Prostate gland (tissue), 2 donors: Measurements from ENCODE around the gene TOMM40.

ENCODE experiments used
- POLR2AphosphoS5 ChIP-seq: sonication (generic); formaldehyde crosslinking; IDR thresholded peaks from one replicate; pipeline ENCODE4 v1.6.1; 2017; ENCODE audit warnings: antibody characterized with exemption
- TF ChIP-seq, protein P1 (sequence below), 4 experiments: fragments of 200-600 bp in 2 of 4; fragments of 450-650 bp in 2 of 4; sonication (generic) in 2 of 4; IDR thresholded peaks; 1 replicate in 3 of 4; 2 replicates in 1 of 4; pipeline ENCODE4 v1.5.1; 2016 to 2019; ENCODE audit warnings: antibody characterized with exemption in 4 of 4, mild to moderate bottlenecking in 2 of 4, moderate library complexity in 2 of 4

DNA sequence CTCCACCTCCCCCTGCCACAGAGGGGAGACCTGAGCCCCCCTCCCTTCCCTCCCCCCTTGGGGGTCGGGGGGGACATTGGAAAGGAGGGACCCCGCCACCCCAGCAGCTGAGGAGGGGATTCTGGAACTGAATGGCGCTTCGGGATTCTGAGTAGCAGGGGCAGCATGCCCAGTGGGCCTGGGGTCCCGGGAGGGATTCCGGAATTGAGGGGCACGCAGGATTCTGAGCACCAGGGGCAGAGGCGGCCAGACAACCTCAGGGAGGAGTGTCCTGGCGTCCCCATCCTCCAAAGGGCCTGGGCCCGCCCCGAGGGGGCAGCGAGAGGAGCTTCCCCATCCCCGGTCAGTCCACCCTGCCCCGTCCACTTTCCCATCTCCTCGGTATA, 12.2 kb downstream of the TOMM40 start:
- no peak for TF ChIP-seq POLR2AphosphoS5
- TF ChIP-seq, protein P1, sequence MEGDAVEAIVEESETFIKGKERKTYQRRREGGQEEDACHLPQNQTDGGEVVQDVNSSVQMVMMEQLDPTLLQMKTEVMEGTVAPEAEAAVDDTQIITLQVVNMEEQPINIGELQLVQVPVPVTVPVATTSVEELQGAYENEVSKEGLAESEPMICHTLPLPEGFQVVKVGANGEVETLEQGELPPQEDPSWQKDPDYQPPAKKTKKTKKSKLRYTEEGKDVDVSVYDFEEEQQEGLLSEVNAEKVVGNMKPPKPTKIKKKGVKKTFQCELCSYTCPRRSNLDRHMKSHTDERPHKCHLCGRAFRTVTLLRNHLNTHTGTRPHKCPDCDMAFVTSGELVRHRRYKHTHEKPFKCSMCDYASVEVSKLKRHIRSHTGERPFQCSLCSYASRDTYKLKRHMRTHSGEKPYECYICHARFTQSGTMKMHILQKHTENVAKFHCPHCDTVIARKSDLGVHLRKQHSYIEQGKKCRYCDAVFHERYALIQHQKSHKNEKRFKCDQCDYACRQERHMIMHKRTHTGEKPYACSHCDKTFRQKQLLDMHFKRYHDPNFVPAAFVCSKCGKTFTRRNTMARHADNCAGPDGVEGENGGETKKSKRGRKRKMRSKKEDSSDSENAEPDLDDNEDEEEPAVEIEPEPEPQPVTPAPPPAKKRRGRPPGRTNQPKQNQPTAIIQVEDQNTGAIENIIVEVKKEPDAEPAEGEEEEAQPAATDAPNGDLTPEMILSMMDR (IDR thresholded peaks at IDR 0.05) = no peak
